C4-2B (cell line): Measurements from ENCODE around the gene BIN1.

Source experiments
- H3K27ac ChIP-seq: fragments of 450-650 bp; 2 replicates; pipeline ENCODE4 v1.5.1; 2017
- CTCF ChIP-seq: fragments of 450-650 bp; conservative IDR thresholded peaks from 2 replicates; pipeline ENCODE4 v1.5.1; 2017; ENCODE audit warnings: mild to moderate bottlenecking
- ZFX ChIP-seq: fragments of 450-650 bp; IDR thresholded peaks from 2 replicates; pipeline ENCODE4 v1.6.1; 2017

Gene BIN1

GRCh38 chr2:127108090-127108523, 1.2 kb upstream of the BIN1 start:
- no peak overlapping the region for H3K27ac ChIP-seq
- TF ChIP-seq ZFX (no peak), CTCF (no peak)

- H3K27ac ChIP-seq: peak overlapping the region; percentile 84
Measured at GRCh38 chr2:127107622-127107999, 657 bp upstream of the BIN1 start.

GRCh38 chr2:127106457-127106990, 430 bp downstream of the BIN1 start:
- TF ChIP-seq ZFX: peak; percentile 75
- no peak for TF ChIP-seq CTCF
- peak overlapping the region; percentile 84 for H3K27ac ChIP-seq

More at GRCh38 chr2:127107622-127107999, 657 bp upstream of the BIN1 start:
- TF ChIP-seq ZFX: no peak
- TF ChIP-seq CTCF: no peak

- no peak for TF ChIP-seq ZFX
- TF ChIP-seq CTCF: no peak
- peak overlapping the region; percentile 84 for H3K27ac ChIP-seq
Measured at GRCh38 chr2:127105656-127106456, 1.1 kb downstream of the BIN1 start.

GRCh38 chr2:127104881-127105655, 1.9 kb downstream of the BIN1 start:
- TF ChIP-seq CTCF (no peak), ZFX (no peak)
- H3K27ac ChIP-seq: peak overlapping the region; percentile 84

- no peak overlapping the region for H3K27ac ChIP-seq
- no peak for TF ChIP-seq CTCF
- TF ChIP-seq ZFX: no peak
Measured at GRCh38 chr2:127104166-127104660, 2.7 kb downstream of the BIN1 start.
